Mesendoderm (in vitro differentiated cells): ENCODE results near the gene SCP2.

Experiments used
- DNase-seq: peaks from one replicate; pipeline ENCODE4 v3.0.0; 2013
- H2AK5ac ChIP-seq: 2 replicates; pipeline ENCODE4 v1.6.1; 2013; ENCODE audit warnings: low read length, inconsistent platforms
- H2BK120ac ChIP-seq: 2 replicates; pipeline ENCODE4 v1.6.1; 2013; ENCODE audit warnings: low read depth, mild to moderate bottlenecking, low read length, moderate library complexity, mixed read lengths
- H2BK15ac ChIP-seq: replicated peaks from 2 replicates; pipeline ENCODE4 v1.6.1; 2013; ENCODE audit warnings: low read depth, mild to moderate bottlenecking, moderate library complexity
- H2BK5ac ChIP-seq: 2 replicates; pipeline ENCODE4 v1.6.1; 2013; ENCODE audit warnings: low read length, inconsistent platforms
- H3K18ac ChIP-seq: 2 replicates; pipeline ENCODE4 v1.6.1; 2013; ENCODE audit warnings: mild to moderate bottlenecking, low read length, mixed read lengths
- H3K23ac ChIP-seq: one replicate; pipeline ENCODE4 v1.6.1; 2013; ENCODE audit warnings: low read length
- H3K27ac ChIP-seq: 2 replicates; pipeline ENCODE4 v1.5.1; 2013; ENCODE audit warnings: low read depth, mild to moderate bottlenecking, inconsistent platforms, low read length, moderate library complexity
- H3K27me3 ChIP-seq: 2 replicates; pipeline ENCODE4 v1.6.1; 2013; ENCODE audit warnings: low read length, control low read depth, mild to moderate bottlenecking, inconsistent platforms; ENCODE audit not compliant: insufficient read depth, poor library complexity
- H3K36me3 ChIP-seq: 2 replicates; pipeline ENCODE4 v1.6.1; 2013; ENCODE audit warnings: low read length, inconsistent platforms; ENCODE audit not compliant: control insufficient read depth, insufficient read depth
- H3K4ac ChIP-seq: one replicate; pipeline ENCODE4 v1.6.1; 2013; ENCODE audit warnings: low read depth, mild to moderate bottlenecking, low read length, moderate library complexity
- H3K4me1 ChIP-seq: 2 replicates; pipeline ENCODE4 v1.6.1; 2013; ENCODE audit warnings: low read depth, low read length, inconsistent platforms; ENCODE audit not compliant: control insufficient read depth
- H3K4me2 ChIP-seq: 2 replicates; pipeline ENCODE4 v1.6.1; 2013; ENCODE audit warnings: low read length
- H3K4me3 ChIP-seq: 2 replicates; pipeline ENCODE4 v1.5.1; 2013; ENCODE audit warnings: mild to moderate bottlenecking, low read length
- H3K56ac ChIP-seq: one replicate; pipeline ENCODE4 v1.6.1; 2013; ENCODE audit warnings: low read length
- H3K79me1 ChIP-seq: 2 replicates; pipeline ENCODE4 v1.6.1; 2013; ENCODE audit warnings: low read length, inconsistent platforms
- H3K79me2 ChIP-seq: 2 replicates; pipeline ENCODE4 v1.6.1; 2013; ENCODE audit warnings: mild to moderate bottlenecking, low read length; ENCODE audit not compliant: control insufficient read depth, insufficient read depth
- H3K9ac ChIP-seq: 2 replicates; pipeline ENCODE4 v1.6.1; 2013; ENCODE audit warnings: low read length, inconsistent platforms
- H4K5ac ChIP-seq: one replicate; pipeline ENCODE4 v1.6.1; 2013; ENCODE audit warnings: low read length
- H4K8ac ChIP-seq: one replicate; pipeline ENCODE4 v1.6.1; 2013; ENCODE audit warnings: low read depth, mild to moderate bottlenecking, control low read depth, low read length, moderate library complexity
- WGBS: extraction: QIAGEN DNeasy Blood & Tissue Kit; methylation state at CpG from one replicate; pipeline ENCODE4 v1.1.7; 2013; ENCODE audit warnings: low lambda C conversion rate, missing lambda C conversion rate; ENCODE audit not compliant: insufficient coverage; ENCODE audit errors: extremely low coverage; 5-methylcytosine and 5-hydroxymethylcytosine counted together

The SCP2 gene

DNA sequence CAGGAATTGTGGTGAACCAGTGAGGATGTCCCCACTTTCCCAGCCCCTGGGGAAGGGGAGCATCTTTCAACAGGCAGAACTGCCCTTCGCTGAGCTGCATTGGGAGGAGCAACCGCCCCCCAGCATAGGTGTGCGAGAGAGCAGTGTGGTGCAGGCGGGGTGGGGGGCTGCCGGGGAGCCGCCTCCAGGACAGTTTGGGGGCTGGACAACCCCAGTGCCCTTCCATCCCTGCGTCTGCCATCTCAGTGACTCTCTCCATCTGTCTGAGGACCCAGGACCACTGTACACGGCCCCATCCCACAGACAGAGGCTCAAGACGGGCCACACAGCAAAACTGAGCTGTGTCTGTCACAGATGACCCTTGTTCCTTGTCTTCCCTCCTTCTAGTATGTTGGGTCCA is 149.1 kb downstream of the SCP2 start:
- WGBS, result no CpG with 5 or more reads among the region's 9 CpGs
- Histone ChIP-seq H3K27ac (no peak overlapping the region), H3K27me3 (no peaks in the 10 kb centered on the region), H3K4ac (no peak overlapping the region), H4K8ac (no peak overlapping the region), H3K9ac (no peak overlapping the region), H3K23ac (no peak overlapping the region), H4K5ac (no peak overlapping the region), H2BK5ac (no peak overlapping the region), H3K18ac (no peak overlapping the region), H3K4me1 (no peaks in the 10 kb centered on the region), H3K36me3 (no peaks in the 10 kb centered on the region), H3K56ac (no peak overlapping the region), H3K4me3 (no peak overlapping the region), H2BK15ac (no peak overlapping the region), H2AK5ac (no peak overlapping the region), H3K79me1 (no peaks in the 10 kb centered on the region), H3K4me2 (no peak overlapping the region), H2BK120ac (no peak overlapping the region), H3K79me2 (no peaks in the 10 kb centered on the region)
- DNase-seq, result no peak

DNA sequence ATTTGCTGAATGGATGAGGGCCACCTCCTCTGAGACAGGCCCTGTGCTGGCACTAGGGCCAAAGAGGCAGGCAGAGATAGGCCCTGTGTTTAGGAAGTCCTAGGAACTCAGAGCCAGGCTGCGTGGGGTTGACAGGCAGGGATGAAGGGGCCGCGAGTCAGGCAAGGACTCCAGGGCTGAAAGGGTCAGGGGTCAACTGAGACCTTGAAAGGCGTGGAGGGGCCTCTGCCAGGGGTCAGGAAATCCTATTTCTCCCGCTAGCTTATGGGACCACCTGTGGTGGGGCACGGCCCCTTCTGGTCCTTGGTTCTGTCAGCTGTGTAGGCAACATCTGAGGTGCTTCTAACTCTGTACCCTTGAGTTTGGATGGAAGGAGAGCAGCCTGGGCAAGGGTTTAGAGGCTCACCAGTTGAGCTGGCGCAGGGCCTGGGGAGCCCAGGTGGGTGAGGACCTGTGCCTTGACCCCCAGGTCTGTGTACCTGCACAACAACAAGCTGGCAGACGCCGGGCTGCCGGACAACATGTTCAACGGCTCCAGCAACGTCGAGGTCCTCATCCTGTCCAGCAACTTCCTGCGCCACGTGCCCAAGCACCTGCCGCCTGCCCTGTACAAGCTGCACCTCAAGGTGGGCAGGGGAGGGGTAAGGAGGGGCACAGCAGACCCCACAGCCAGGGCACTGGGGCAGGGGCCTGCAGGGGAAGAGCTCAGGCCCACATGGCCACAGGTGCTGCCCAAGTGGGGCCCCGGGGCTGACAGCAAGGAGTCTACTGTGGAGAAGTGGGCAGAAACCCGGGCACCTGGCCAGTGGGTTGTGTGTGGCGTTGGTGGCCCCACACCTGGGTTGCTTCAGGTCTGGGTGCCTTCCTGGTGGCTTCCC is 149.9 kb downstream of the SCP2 start:
- WGBS, result no CpG with 5 or more reads among the region's 19 CpGs
- DNase-seq, result no peak
- Histone ChIP-seq H3K18ac (no peak overlapping the region), H3K36me3 (no peaks in the 10 kb centered on the region), H3K79me2 (no peaks in the 10 kb centered on the region), H2AK5ac (no peak overlapping the region), H2BK5ac (no peak overlapping the region), H3K27ac (no peak overlapping the region), H4K8ac (no peak overlapping the region), H3K23ac (no peak overlapping the region), H4K5ac (no peak overlapping the region), H3K4me3 (no peak overlapping the region), H3K79me1 (no peaks in the 10 kb centered on the region), H3K27me3 (no peaks in the 10 kb centered on the region), H3K4ac (no peak overlapping the region), H3K9ac (no peak overlapping the region), H3K4me2 (no peak overlapping the region), H2BK15ac (no peak overlapping the region), H3K4me1 (no peaks in the 10 kb centered on the region), H3K56ac (no peak overlapping the region), H2BK120ac (no peak overlapping the region)

DNA sequence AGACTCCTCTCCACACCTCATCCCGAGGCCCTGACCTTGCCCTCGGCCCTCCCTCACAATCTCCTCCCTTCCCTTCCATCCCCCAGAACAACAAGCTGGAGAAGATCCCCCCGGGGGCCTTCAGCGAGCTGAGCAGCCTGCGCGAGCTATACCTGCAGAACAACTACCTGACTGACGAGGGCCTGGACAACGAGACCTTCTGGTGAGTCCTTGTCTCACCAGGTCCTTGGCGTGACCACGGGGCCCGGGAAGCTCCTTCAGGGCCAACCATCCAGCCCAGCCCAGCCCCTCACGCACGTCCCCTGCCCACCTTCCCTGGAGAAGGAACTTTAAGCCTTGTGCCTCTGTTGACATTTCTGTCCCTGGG is 150.5 kb downstream of the SCP2 start:
- no peak overlapping the region for H2AK5ac ChIP-seq
- no peak overlapping the region for H2BK15ac ChIP-seq
- H3K27ac ChIP-seq, result no peak overlapping the region
- no peak overlapping the region for H3K23ac ChIP-seq
- no peaks in the 10 kb centered on the region for H3K79me2 ChIP-seq
- no peak overlapping the region for H2BK120ac ChIP-seq
- H4K8ac ChIP-seq, result no peak overlapping the region
- H3K4me1 ChIP-seq, result peaks cover 1% of the 10 kb centered on the region
- no peak overlapping the region for H3K4me3 ChIP-seq
- no peak for DNase-seq
- H3K18ac ChIP-seq, result no peak overlapping the region
- no peak overlapping the region for H3K4ac ChIP-seq
- H3K4me2 ChIP-seq, result no peak overlapping the region
- H4K5ac ChIP-seq, result no peak overlapping the region
- H3K56ac ChIP-seq, result no peak overlapping the region
- no peaks in the 10 kb centered on the region for H3K27me3 ChIP-seq
- WGBS, result no CpG with 5 or more reads among the region's 13 CpGs
- H2BK5ac ChIP-seq, result no peak overlapping the region
- no peaks in the 10 kb centered on the region for H3K36me3 ChIP-seq
- no peaks in the 10 kb centered on the region for H3K79me1 ChIP-seq
- H3K9ac ChIP-seq, result no peak overlapping the region

DNA sequence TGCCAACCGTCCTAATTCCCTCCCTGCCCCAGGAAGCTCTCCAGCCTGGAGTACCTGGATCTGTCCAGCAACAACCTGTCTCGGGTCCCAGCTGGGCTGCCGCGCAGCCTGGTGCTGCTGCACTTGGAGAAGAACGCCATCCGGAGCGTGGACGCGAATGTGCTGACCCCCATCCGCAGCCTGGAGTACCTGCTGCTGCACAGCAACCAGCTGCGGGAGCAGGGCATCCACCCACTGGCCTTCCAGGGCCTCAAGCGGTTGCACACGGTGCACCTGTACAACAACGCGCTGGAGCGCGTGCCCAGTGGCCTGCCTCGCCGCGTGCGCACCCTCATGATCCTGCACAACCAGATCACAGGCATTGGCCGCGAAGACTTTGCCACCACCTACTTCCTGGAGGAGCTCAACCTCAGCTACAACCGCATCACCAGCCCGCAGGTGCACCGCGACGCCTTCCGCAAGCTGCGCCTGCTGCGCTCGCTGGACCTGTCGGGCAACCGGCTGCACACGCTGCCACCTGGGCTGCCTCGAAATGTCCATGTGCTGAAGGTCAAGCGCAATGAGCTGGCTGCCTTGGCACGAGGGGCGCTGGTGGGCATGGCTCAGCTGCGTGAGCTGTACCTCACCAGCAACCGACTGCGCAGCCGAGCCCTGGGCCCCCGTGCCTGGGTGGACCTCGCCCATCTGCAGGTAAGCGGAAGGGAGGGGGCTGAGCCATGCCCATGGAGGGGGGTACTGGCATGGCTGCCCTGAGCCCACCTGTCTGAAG is 151.4 kb downstream of the SCP2 start:
- no peak overlapping the region for H3K18ac ChIP-seq
- H3K79me1 ChIP-seq, result no peaks in the 10 kb centered on the region
- no peak overlapping the region for H3K4me2 ChIP-seq
- H2BK5ac ChIP-seq, result no peak overlapping the region
- peaks cover 2% of the 10 kb centered on the region for H3K4me1 ChIP-seq
- DNase-seq, result no peak
- no peak overlapping the region for H3K9ac ChIP-seq
- no peak overlapping the region for H3K27ac ChIP-seq
- no peaks in the 10 kb centered on the region for H3K36me3 ChIP-seq
- no peaks in the 10 kb centered on the region for H3K27me3 ChIP-seq
- H4K8ac ChIP-seq, result no peak overlapping the region
- WGBS, result no CpG with 5 or more reads among the region's 46 CpGs
- H2AK5ac ChIP-seq, result no peak overlapping the region
- no peak overlapping the region for H2BK15ac ChIP-seq
- H3K56ac ChIP-seq, result no peak overlapping the region
- H3K4me3 ChIP-seq, result no peak overlapping the region
- H3K23ac ChIP-seq, result no peak overlapping the region
- no peak overlapping the region for H4K5ac ChIP-seq
- H3K79me2 ChIP-seq, result no peaks in the 10 kb centered on the region
- no peak overlapping the region for H2BK120ac ChIP-seq
- no peak overlapping the region for H3K4ac ChIP-seq

DNA sequence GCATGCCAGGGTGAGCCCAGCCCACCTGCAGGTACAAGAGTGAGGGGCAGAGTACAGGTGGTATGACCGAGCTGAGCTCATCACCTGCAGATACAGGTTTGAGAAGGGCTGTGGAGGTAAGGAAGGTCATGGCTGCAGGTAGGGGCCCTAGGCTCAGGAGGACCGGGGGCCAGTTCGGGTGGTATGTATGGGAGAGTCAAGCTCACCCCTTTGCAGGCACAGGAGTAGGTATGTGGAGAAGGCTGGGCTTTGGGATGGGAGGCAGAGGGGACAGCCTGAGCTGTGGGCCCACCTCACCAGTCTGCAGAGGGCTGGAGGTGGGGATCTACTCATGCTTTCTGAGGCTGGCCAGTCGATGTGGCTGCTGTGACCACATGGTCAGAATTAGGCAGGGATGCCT is 152.2 kb downstream of the SCP2 start:
- H2BK120ac ChIP-seq, result no peak overlapping the region
- H3K9ac ChIP-seq, result no peak overlapping the region
- H3K36me3 ChIP-seq, result no peaks in the 10 kb centered on the region
- H3K4me3 ChIP-seq, result no peak overlapping the region
- no peak overlapping the region for H2AK5ac ChIP-seq
- H3K4ac ChIP-seq, result no peak overlapping the region
- no peak overlapping the region for H4K5ac ChIP-seq
- no CpG with 5 or more reads among the region's 4 CpGs for WGBS
- H2BK15ac ChIP-seq, result no peak overlapping the region
- H3K79me2 ChIP-seq, result no peaks in the 10 kb centered on the region
- no peaks in the 10 kb centered on the region for H3K79me1 ChIP-seq
- no peak overlapping the region for H2BK5ac ChIP-seq
- H3K4me1 ChIP-seq, result peaks cover 2% of the 10 kb centered on the region
- no peak overlapping the region for H3K23ac ChIP-seq
- H4K8ac ChIP-seq, result no peak overlapping the region
- no peak overlapping the region for H3K27ac ChIP-seq
- no peak overlapping the region for H3K56ac ChIP-seq
- H3K4me2 ChIP-seq, result no peak overlapping the region
- no peak overlapping the region for H3K18ac ChIP-seq
- DNase-seq, result no peak
- no peaks in the 10 kb centered on the region for H3K27me3 ChIP-seq
